H9 (cell line): ENCODE data around the gene TRABD2B. TPM values are rescaled to one million over a fixed set of nuclear protein-coding genes. Genes with fewer than 3 reads are reported as not detected.

ENCODE experiments used
- DNase-seq: peaks from one replicate; pipeline ENCODE4 v3.0.0-alpha.2; 2017
- H2AFZ ChIP-seq: one replicate; pipeline ENCODE4 v1.6.1; 2013; ENCODE audit warnings: mild to moderate bottlenecking, low read length, control low read depth, moderate library complexity
- H2AK5ac ChIP-seq: 2 replicates; pipeline ENCODE4 v1.6.1; 2013; ENCODE audit warnings: low read length, control low read depth, mixed read lengths; ENCODE audit not compliant: insufficient read length
- H2BK120ac ChIP-seq: one replicate; pipeline ENCODE4 v1.6.1; 2013; ENCODE audit warnings: low read depth, mild to moderate bottlenecking, low read length, control low read depth, inconsistent platforms; ENCODE audit not compliant: poor library complexity, severe bottlenecking
- H2BK12ac ChIP-seq: 2 replicates; pipeline ENCODE4 v1.6.1; 2013; ENCODE audit warnings: low read length, control low read depth, mixed read lengths, low read depth; ENCODE audit not compliant: insufficient read length
- H2BK15ac ChIP-seq: 2 replicates; pipeline ENCODE4 v1.6.1; 2013; ENCODE audit warnings: low read depth, low read length, control low read depth
- H2BK20ac ChIP-seq: one replicate; pipeline ENCODE4 v1.6.1; 2013; ENCODE audit warnings: low read depth, mild to moderate bottlenecking, low read length, control low read depth, inconsistent platforms; ENCODE audit not compliant: poor library complexity, severe bottlenecking
- H2BK5ac ChIP-seq: 2 replicates; pipeline ENCODE4 v1.6.1; 2013; ENCODE audit warnings: low read length, control low read depth, mixed read lengths; ENCODE audit not compliant: insufficient read length
- H3K14ac ChIP-seq: 2 replicates; pipeline ENCODE4 v1.6.1; 2013; ENCODE audit warnings: low read length, control low read depth; ENCODE audit not compliant: insufficient read depth
- H3K18ac ChIP-seq: 2 replicates; pipeline ENCODE4 v1.6.1; 2013; ENCODE audit warnings: low read depth, mild to moderate bottlenecking, mixed read lengths, low read length, control low read depth; ENCODE audit not compliant: insufficient read length
- H3K23ac ChIP-seq: 2 replicates; pipeline ENCODE4 v1.6.1; 2013; ENCODE audit warnings: low read length, control low read depth, mixed read lengths, low read depth; ENCODE audit not compliant: insufficient read length
- H3K23me2 ChIP-seq: 2 replicates; pipeline ENCODE4 v1.6.1; 2013; ENCODE audit warnings: low read depth, mild to moderate bottlenecking, mixed read lengths, low read length, control low read depth; ENCODE audit not compliant: insufficient read length, poor library complexity, severe bottlenecking
- H3K27ac ChIP-seq: 2 replicates; pipeline ENCODE4 v1.5.1; 2013; ENCODE audit warnings: low read length, control low read depth, mixed read lengths, low read depth; ENCODE audit not compliant: insufficient read length
- H3K27me3 ChIP-seq: 2 replicates; pipeline ENCODE4 v1.6.1; 2013; ENCODE audit warnings: low read length, control low read depth, inconsistent platforms; ENCODE audit not compliant: insufficient read depth
- H3K4ac ChIP-seq: 2 replicates; pipeline ENCODE4 v1.6.1; 2013; ENCODE audit warnings: low read depth, mild to moderate bottlenecking, control low read depth, inconsistent platforms, low read length, moderate library complexity
- H3K4me1 ChIP-seq: 2 replicates; pipeline ENCODE4 v1.6.1; 2013; ENCODE audit warnings: low read length, control low read depth, inconsistent platforms; ENCODE audit not compliant: insufficient read depth
- H3K4me2 ChIP-seq: 2 replicates; pipeline ENCODE4 v1.6.1; 2013; ENCODE audit warnings: low read length, control low read depth, mixed read lengths; ENCODE audit not compliant: insufficient read length, insufficient read depth
- H3K56ac ChIP-seq: 2 replicates; pipeline ENCODE4 v1.6.1; 2013; ENCODE audit warnings: low read depth, mild to moderate bottlenecking, mixed read lengths, low read length, control low read depth; ENCODE audit not compliant: insufficient read length
- H3K79me1 ChIP-seq: 2 replicates; pipeline ENCODE4 v1.6.1; 2013; ENCODE audit warnings: low read depth, mild to moderate bottlenecking, moderate library complexity, low read length, control low read depth, inconsistent platforms; ENCODE audit not compliant: insufficient read depth, poor library complexity, severe bottlenecking
- H3K79me2 ChIP-seq: 2 replicates; pipeline ENCODE4 v1.6.1; 2013; ENCODE audit warnings: low read length, control low read depth, inconsistent platforms; ENCODE audit not compliant: insufficient read depth
- H3K9ac ChIP-seq: 2 replicates; pipeline ENCODE4 v1.6.1; 2013; ENCODE audit warnings: low read length, control low read depth, mixed read lengths; ENCODE audit not compliant: insufficient read length; ENCODE audit errors: extremely low read depth
- H3K9me3 ChIP-seq: one replicate; pipeline ENCODE4 v1.6.1; 2013; ENCODE audit warnings: low read depth, low read length, inconsistent platforms; ENCODE audit not compliant: control insufficient read depth
- H3T11ph ChIP-seq: one replicate; pipeline ENCODE4 v1.6.1; 2013; ENCODE audit warnings: mild to moderate bottlenecking, low read length, control low read depth, inconsistent platforms
- H4K20me1 ChIP-seq: one replicate; pipeline ENCODE4 v1.6.1; 2013; ENCODE audit not compliant: control insufficient read depth, insufficient read length, insufficient read depth
- H4K5ac ChIP-seq: 2 replicates; pipeline ENCODE4 v1.6.1; 2013; ENCODE audit warnings: low read depth, mild to moderate bottlenecking, mixed read lengths, low read length, control low read depth; ENCODE audit not compliant: insufficient read length
- H4K8ac ChIP-seq: replicated peaks from 2 replicates; pipeline ENCODE4 v1.6.1; 2013; ENCODE audit warnings: low read length, control low read depth, mixed read lengths, low read depth; ENCODE audit not compliant: insufficient read length
- H4K91ac ChIP-seq: 2 replicates; pipeline ENCODE4 v1.6.1; 2013; ENCODE audit warnings: low read depth, mild to moderate bottlenecking, moderate library complexity, mixed read lengths, low read length, control low read depth; ENCODE audit not compliant: insufficient read length
- H3K27ac Mint-ChIP-seq, 3 experiments: 2 replicates in 2 of 3; 3 replicates in 1 of 3; pipeline ENCODE4 v1.8.0; 2020 to 2021; ENCODE audit warnings: mixed read lengths in 3 of 3, mild to moderate bottlenecking in 1 of 3, moderate library complexity in 1 of 3
- H3K27me3 Mint-ChIP-seq: 2 replicates; pipeline ENCODE4 v1.8.0; 2021; ENCODE audit warnings: low read depth, mild to moderate bottlenecking, moderate library complexity, mixed read lengths
- H3K36me3 Mint-ChIP-seq, 3 experiments: 2 replicates in 2 of 3; 3 replicates in 1 of 3; pipeline ENCODE4 v1.8.0; 2020 to 2021; ENCODE audit warnings: low read depth in 3 of 3, mixed read lengths in 3 of 3; ENCODE audit not compliant: insufficient read depth in 1 of 3
- H3K4me1 Mint-ChIP-seq, 2 experiments: 2 replicates each; pipeline ENCODE4 v1.8.0; 2020; ENCODE audit warnings: mixed read lengths in 2 of 2
- H3K4me3 Mint-ChIP-seq, 2 experiments: 2 replicates in 1 of 2; 3 replicates in 1 of 2; pipeline ENCODE4 v1.8.0; 2020 to 2021; ENCODE audit warnings: mild to moderate bottlenecking in 2 of 2, mixed read lengths in 2 of 2, moderate library complexity in 1 of 2
- H3K9me3 Mint-ChIP-seq, 2 experiments: 2 replicates in 1 of 2; 3 replicates in 1 of 2; pipeline ENCODE4 v1.8.0; 2020; ENCODE audit warnings: mild to moderate bottlenecking in 2 of 2, mixed read lengths in 2 of 2, moderate library complexity in 1 of 2
- CTCF ChIP-seq: fragments of 200-600 bp; sonication (generic); conservative IDR thresholded peaks from 3 replicates; pipeline ENCODE4 v1.8.0; 2021; ENCODE audit warnings: antibody characterized with exemption, mild to moderate bottlenecking
- WGBS: extraction: QIAGEN DNeasy Blood & Tissue Kit; methylation state at CpG from one replicate; pipeline ENCODE4 v1.1.7; 2013; ENCODE audit warnings: missing lambda C conversion rate, low lambda C conversion rate, mixed read lengths; ENCODE audit not compliant: insufficient read length; ENCODE audit errors: extremely low coverage; 5-methylcytosine and 5-hydroxymethylcytosine counted together
- total RNA-seq: library from RNA; stranded (reverse); gene quantifications from 2 replicates; pipeline ENCODE4 v1.2.1, GENCODE V29; 2021

Gene TRABD2B
- total RNA-seq, 1 experiment from 2014 or later = 2.3 TPM

DNA sequence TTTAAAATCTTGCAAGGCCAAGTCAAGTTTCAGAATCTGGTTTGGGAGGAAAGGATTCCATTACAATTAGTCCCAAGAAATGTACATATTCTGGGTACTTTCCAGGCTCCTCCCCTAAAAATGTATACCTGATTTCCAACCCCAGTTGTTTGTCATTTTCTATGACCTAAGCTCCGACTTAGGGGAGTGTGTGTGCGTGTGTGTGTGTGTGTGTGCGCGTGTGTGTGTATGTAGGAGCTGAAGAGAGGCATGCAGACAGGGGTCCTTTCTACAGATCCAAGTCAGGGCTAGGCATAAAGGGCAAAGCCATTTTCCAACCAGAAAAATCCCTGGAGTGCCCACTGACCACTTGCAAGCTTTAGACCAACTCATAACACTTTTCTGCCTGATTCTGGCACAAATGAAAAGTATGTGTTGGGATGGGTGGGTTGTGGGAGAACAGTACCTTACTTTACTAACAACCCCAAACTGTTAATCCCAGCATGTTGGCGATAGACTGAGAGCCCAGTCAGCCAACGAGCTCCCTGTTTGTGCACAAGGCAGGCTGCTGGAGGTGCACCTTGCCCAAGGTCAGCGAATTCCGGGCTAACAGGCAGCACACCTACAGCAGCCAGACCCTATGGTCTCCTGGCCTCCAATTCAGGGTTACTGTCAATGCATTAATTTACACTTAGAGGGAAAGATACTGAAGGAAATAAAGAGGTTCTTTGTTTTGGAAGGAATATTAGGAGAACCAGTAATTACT lies 1.7 kb downstream of the TRABD2B start:
- no peak overlapping the region for H3T11ph ChIP-seq
- H2BK15ac ChIP-seq = no peak overlapping the region
- no peak overlapping the region for H2BK5ac ChIP-seq
- H2BK120ac ChIP-seq = no peak overlapping the region
- H4K91ac ChIP-seq = no peak overlapping the region
- Mint-ChIP-seq H3K27me3 (peaks cover 60% of the 10 kb centered on the region), H3K4me3 (peak overlapping the region; percentile 76 to 86), H3K36me3 (peaks cover 2 to 30% (median 18%) of the 10 kb centered on the region in 3 experiments; a peak in 6 of 7 replicates), H3K9me3 (no peaks in the 10 kb centered on the region; a peak in 1 of 5 replicates), H3K27ac (no peak overlapping the region), H3K4me1 (peaks cover 50 to 52% of the 10 kb centered on the region in 2 experiments)
- H2BK20ac ChIP-seq = no peak overlapping the region
- H3K23ac ChIP-seq = no peak overlapping the region
- H3K9me3 ChIP-seq = no peaks in the 10 kb centered on the region
- no peak for TF ChIP-seq CTCF
- no peak overlapping the region for H4K8ac ChIP-seq
- no peak overlapping the region for H3K27ac ChIP-seq
- H3K18ac ChIP-seq = no peak overlapping the region
- no peak overlapping the region for H2AFZ ChIP-seq
- H3K9ac ChIP-seq = no peak overlapping the region
- peaks cover 19% of the 10 kb centered on the region; the same call in 1 of the 2 replicates for H3K27me3 ChIP-seq
- no peak overlapping the region for H4K5ac ChIP-seq
- H3K4ac ChIP-seq = no peak overlapping the region
- peak; percentile 28 for DNase-seq
- H3K14ac ChIP-seq = no peak overlapping the region
- peaks cover 2% of the 10 kb centered on the region for H4K20me1 ChIP-seq
- H3K4me1 ChIP-seq = peaks cover 2% of the 10 kb centered on the region; the same call in 1 of the 2 replicates
- H2AK5ac ChIP-seq = no peak overlapping the region
- peak overlapping the region; percentile 85 for H3K4me2 ChIP-seq
- H2BK12ac ChIP-seq = no peak overlapping the region
- H3K56ac ChIP-seq = no peak overlapping the region
- no peaks in the 10 kb centered on the region for H3K79me2 ChIP-seq
- H3K79me1 ChIP-seq = no peaks in the 10 kb centered on the region
- WGBS = no CpG with 5 or more reads among the region's 8 CpGs
- peaks cover 3% of the 10 kb centered on the region for H3K23me2 ChIP-seq
